HG03342 (cell line): ENCODE results near the gene C7orf57.
A peak's percentile ranks its signal among the peaks of the same experiment; 100 is the strongest.

Source experiments
- ATAC-seq: cut with Tn5 transposase; IDR thresholded peaks from one replicate; pipeline ENCODE4 v1.9.1; 2021; ENCODE audit warnings: mild to moderate bottlenecking, moderate library complexity; ENCODE audit not compliant: unreplicated experiment

Gene C7orf57

DNA sequence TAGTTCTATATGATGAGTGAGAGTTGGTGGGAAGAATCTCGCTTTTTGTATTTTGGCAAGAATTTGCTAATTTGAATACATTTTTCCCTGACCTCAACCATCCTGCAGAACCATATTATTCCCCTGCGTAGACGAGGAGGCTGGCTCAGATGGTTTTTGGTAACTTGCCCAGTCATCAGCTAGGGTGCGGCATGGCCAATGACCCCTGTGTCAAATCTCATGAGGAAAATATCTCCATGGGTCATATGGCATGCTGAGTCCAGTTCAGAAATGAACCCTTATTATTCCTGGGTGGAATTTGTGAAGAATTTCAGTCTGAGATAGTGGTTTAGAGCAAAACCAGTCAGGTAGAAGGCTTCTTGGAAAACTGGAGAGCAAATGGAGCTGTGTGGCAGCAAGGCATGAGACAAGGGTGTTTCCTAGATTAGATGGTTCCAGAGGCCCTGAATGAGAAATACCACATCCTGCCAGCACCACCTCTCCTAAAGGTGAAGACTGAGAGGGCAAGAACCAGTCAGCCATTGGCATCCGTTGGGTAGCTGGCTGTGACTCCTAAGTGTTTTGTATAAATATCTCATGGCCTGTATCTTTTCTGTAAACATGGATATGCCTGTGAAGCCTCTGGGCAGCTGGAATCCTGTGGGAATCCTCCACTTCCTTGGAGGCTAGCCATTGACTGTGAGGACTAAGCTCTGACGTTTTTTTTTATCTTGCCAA, 47.9 kb downstream of the C7orf57 start:
- no peak for ATAC-seq

- ATAC-seq, result peak; percentile 58
Observed at GRCh38 chr7:48084727-48085432, 49.5 kb downstream of the C7orf57 start.

DNA sequence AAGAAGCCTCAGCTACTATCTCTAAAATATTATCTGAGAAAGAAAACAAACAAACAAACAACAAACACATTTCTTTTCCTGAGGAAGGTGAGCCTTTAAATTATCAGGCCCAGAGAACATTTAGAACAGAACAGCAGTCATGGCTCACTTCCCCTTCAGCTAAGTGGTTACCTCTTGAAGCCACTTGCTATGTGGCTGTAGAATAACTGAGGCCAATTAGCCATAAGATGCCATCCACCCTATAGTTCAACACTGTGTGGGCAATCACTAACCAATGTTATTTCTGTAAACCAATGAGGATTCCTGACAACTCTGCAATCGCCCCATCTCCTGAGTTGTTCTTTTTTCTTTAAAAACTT, 50.1 kb downstream of the C7orf57 start:
- ATAC-seq, result no peak

DNA sequence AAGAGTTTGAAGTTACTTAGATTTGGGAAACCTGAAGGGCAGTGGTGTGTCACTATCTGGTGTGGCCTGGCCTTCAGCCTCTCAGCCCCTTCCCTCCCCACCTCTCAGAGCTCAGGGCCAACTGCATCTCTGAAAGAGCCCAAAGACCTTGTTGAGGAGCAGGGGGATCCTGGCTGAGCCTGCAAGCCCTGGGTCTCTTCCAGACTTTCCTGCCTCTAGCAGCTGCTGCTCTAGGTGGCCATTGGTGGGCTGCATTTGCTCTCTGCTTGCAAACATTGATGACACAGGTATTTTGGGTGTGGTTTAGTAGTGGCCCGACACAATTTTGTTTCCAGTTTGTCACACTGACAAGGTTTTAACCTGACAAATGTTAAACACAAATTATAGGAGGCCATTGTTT, 50.6 kb downstream of the C7orf57 start:
- no peak for ATAC-seq

- ATAC-seq, result peak; percentile 25
Observed at GRCh38 chr7:48087349-48087748, 52.0 kb downstream of the C7orf57 start.

DNA sequence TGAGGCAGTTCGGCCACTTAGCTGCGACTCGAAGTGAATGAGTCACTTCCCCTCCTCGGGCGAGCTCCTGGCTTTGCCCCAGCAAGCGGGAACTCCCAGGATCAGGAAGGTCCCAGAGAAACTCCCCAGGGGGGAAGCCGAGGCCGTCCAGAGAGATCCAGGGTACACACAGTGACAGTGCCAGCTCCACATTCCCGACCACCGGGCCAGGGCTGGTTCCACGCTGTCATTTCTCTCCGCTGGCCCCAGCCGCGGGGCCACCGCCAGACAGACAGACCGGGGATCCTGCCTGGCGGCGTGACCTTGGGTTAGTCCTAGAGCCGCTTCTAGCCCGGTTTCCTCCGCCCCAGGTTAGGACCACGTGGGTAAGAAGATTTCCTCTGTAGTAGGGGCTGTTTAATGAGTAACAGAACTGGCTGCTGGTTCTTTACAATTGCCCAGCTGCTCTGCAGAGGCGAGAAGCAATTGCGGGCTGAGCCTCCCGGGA, 53.3 kb downstream of the C7orf57 start:
- peak; percentile 60 for ATAC-seq

DNA sequence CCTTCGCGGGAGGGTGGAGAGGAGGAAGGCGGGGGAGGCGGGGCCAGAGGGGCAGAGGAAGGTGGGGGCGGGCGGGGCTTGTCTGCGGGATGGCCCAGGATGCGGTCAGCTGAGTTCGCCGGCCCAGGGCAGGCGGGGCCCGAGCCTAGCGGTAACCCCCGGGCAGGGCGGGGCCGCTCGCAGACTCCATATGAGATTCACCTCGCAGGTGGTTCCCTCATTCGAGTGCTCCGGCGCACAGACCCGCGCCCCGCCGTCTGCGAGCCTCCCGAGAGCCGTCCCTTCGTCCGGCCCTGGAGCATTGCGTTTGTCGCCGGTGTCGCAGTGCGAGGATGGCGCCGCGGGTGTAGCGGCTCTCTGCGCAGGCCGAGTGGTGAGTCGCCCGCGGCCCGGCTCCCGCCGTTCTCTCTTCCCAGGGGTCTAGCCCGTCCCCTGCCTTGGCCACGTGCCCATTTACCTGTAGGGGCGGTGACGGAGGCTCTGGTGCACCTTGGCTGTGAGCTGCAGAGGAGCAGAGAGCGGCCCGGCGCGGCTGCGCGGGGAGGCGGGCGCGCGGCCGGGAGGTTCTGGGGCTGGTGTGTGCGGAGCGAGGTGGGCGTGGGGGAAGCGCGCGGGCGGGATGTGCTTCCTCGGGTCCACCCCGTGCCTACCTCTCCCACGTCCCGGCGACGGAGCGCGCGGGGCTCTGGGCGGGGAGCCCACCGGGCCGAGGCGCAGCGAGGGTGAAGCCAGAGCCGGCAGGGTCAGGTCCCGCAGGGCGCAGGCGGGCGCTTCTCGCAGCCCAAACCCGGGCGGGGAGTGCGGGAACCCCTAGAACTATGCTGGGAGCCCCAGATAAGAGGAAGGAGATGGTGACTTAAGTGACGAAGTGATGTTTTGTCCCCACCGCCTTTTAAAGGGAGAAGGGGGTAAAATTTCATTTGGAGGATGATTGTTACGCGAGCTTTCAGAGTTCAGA, 54.0 kb downstream of the C7orf57 start, which contains the start of gene UPP1:
UPP1 (plus strand) TSS at position 220 of the 958 bp plus-strand sequence. CDS start 5,519 bp downstream, outside the sequence.
- peak; percentile 48 for ATAC-seq

GRCh38 chr7:48090095-48090805, 54.9 kb downstream of the C7orf57 start:
- ATAC-seq, result no peak

DNA sequence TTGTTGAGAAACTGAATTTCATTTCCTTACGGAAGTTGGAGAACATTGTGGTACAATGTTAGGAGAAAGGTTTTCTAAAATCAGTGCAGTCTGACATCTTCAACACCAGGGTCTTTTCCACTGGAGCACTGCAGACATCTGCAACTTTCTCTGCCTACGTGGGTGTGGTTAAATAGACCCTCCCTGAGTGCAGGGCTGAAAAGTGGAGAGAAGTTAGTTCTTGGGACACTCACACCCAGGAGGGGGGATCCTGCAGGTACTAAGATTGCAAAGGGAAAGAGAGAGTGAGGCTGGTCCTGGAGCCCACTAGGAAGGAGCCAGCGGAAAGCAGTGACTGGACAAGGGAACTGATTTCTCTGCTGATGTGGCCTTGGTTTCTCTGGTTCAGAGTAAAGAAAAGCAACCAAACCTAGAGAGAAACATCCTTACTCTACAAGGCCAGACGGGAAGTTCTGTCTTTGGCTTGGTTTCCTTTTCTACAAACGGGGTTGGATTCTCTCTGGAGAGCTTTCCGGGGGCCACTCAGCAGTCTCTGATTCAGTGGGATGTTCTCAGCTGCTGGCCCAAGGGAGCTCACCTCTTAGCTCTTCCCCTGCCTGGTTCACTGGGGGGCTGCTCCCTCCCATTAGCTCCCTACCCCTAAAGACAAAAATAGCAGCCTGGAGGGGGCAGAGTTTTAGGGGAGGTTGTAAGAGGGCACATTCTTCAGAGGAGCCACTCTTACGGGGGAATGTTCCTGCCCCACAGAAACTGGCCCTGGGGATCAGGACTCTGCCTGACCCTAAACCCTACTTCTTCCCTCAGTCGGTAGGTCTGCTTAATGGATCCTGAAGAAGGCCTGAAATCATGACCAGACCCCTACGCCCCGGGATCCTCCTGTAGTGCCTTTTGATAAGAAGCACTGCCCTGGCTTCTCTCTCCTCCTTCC, 56.4 kb downstream of the C7orf57 start:
- no peak for ATAC-seq

GRCh38 chr7:48094861-48095293, 59.5 kb downstream of the C7orf57 start:
- no peak for ATAC-seq

GRCh38 chr7:48096273-48096672, 60.9 kb downstream of the C7orf57 start:
- ATAC-seq, result no peak

DNA sequence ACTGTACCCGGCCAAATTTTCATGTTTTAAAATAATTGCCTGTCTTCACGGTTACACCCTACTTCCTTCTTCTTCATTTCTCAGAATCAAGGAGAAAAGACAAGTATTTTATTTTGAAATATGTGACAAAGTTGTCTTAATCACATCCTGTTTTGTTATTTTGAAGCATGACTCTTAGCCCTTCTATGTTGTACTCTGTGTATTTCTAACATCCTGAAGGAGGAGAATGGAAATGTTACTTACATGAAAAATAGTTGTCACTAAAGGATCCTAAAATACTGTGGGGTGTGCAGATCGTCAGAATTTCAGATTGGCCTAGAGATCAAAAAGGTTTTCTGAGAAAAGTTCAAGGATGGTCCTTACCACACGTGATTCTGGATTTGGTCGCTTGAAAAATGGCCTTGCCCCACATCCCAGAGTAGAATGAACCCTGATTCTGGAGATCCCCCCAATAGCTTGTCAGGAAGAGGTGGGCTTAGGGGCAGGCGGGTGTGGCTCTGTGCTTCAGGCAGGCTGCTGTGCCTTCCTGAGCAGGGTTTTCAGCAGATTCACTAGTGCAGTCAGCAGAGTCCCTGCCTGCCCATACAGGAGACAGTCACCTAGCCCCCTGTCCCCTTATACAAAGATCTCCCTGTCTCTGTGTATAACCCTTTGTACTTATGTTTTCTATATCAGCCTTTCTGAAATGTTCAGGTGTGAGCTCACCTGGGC, 62.3 kb downstream of the C7orf57 start:
- no peak for ATAC-seq

- no peak for ATAC-seq
Observed at GRCh38 chr7:48098846-48099245, 63.5 kb downstream of the C7orf57 start.

DNA sequence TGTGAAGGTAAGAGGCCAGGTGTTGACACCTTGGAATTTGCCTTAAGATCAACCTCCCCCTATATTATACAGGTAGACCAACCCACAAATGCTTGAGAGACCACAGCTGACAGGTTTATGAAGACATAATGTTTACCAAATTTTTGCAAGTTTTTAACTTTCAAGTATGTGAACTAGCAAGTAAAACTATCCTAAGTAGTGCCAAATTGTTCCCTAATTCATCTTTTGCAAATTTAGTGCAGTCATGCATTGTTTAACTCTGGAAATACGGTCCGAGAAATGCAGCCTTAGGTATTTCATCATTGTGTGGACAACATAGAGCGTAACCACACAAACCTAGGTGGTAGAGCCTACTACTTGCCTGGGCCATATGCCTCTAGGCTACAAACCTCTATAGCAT, 64.4 kb downstream of the C7orf57 start:
- no peak for ATAC-seq

DNA sequence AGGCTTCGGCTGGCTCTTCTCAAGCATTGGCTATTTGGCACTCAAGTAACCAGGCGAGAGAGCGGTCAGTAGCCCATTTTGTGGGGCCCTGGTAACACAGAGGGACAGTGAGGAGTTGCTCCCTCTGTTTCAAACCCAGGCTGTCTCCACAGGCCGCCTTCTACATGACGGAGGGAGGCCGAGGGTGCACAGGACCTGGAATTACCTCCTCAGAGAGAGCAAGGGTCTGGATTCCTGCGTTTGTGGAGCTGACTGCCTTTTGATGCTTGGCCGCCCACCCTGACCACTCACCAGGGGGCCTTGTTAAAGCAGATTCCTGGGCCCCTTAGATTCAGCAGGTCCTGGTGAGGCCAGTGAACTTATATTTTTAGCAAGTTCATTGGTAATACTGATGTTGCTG, 66.0 kb downstream of the C7orf57 start:
- ATAC-seq, result no peak

- no peak for ATAC-seq
Observed at GRCh38 chr7:48101968-48102367, 66.6 kb downstream of the C7orf57 start.

DNA sequence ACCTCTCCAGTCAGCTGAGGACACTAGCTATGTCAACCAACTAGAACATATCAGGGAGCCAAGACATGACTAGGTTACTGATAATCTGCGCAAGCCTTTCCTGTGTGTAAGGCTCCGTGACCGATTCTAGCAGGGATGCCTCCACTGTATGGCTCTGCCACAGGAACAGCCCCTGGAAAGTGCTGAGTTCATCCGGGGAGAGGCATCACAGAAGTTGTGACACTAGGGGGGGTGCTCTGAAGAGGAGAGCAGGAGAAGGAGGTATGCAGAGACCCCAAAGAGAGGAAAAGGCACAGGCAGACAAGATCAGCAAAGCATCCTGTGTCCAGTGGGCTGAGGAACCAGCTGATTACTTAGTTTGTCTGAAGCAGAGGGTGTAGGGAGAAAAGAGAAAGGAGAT, 67.2 kb downstream of the C7orf57 start:
- no peak for ATAC-seq

GRCh38 chr7:48105045-48105444, 69.7 kb downstream of the C7orf57 start:
- ATAC-seq, result no peak
